Measurements from ENCODE around the gene IFT81. TPM values are rescaled to one million over a fixed set of nuclear protein-coding genes. Genes with fewer than 3 reads are reported as not detected.
A peak's percentile ranks its signal among the peaks of the same experiment; 100 is the strongest.

IFT81 gene
- 5.7 and 6.3 TPM in 2 replicates for polyA plus RNA-seq (2013)

DNA sequence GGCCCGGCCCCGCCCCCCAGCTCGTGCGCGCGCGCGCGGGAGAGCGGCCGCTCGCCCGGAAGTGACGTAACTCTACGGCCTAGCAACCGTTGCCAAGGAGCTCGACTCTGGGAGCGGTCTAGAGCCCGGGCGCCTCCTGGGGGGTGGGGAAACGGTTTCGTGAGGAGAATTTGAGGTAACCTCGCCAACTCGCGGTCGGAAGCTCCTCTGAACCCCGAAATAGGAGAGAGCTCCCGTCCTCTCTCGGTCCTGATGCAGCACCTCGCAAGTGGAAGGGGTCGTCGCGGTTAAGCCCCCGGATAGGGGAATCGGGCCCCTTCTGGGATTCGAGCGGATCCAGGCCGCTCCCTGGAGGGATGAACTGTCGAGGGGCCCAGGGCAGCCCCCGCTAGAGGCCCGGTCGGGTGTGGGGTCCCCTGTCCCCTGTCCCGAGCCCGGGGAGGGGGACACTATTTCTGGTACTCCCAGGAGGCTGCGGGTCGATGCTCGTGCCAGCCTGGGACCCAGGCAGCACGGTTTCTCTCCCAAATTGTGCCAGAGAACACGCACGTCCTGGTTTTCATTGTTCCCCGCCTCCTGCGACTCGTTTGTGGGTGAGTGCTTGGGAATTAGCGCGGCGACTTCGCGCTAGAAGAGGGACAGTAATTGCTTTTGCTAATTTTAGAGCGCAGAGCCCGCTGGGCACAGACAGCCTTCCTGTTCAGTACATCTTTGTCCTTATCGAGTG is at the start of gene IFT81:
Gene IFT81 (plus strand): TSS at position 89 of the 727 bp plus-strand sequence. CDS start 3,024 bp downstream, outside the sequence.
- H2BK120ac ChIP-seq (ENCODE audit: insufficient read depth, low read length, poor library complexity): peak within 1 kb of the TSS; percentile 48
- peaks cover 0 to 2% of the 10 kb centered on the region in 2 experiments for H3K4me1 ChIP-seq (ENCODE audit: control insufficient read depth in 1 of 2, insufficient read depth in 2 of 2, low read length in 2 of 2)
- H4K8ac ChIP-seq (ENCODE audit: low read depth, low read length): peak within 1 kb of the TSS; percentile 82
- H2AFZ ChIP-seq (ENCODE audit: insufficient read depth, low read length, poor library complexity): peak within 1 kb of the TSS; percentile 58
- H4K12ac ChIP-seq (ENCODE audit: low read depth, low read length): peak within 1 kb of the TSS; percentile 92
- H2AK5ac ChIP-seq (ENCODE audit: low read length): no peak within 1 kb of the TSS
- peak within 1 kb of the TSS; percentile 76 for H3K14ac ChIP-seq (ENCODE audit: low read length)
- H3K9me3 ChIP-seq (ENCODE audit: insufficient read depth, low read depth, low read length): no peaks in the 10 kb centered on the region
- no peaks in the 10 kb centered on the region for H3K27me3 ChIP-seq (ENCODE audit: insufficient read depth, low read length)
- peak within 1 kb of the TSS; percentile 61 for H3K4ac ChIP-seq (ENCODE audit: low read depth, low read length)
- DNase-seq: peak; percentile 86 to 97
- H2BK12ac ChIP-seq (ENCODE audit: low read length): no peak within 1 kb of the TSS
- no peak within 1 kb of the TSS for H3K23ac ChIP-seq (ENCODE audit: low read length)
- H3K27ac ChIP-seq (ENCODE audit: low read depth, low read length): no peak within 1 kb of the TSS
- peak within 1 kb of the TSS; percentile 80 for H3K18ac ChIP-seq (ENCODE audit: low read length)
- peak within 1 kb of the TSS; percentile 72 for H4K91ac ChIP-seq (ENCODE audit: low read depth, low read length)
- peaks cover 2 to 3% of the 10 kb centered on the region in 2 experiments for H3K36me3 ChIP-seq (ENCODE audit: control insufficient read depth in 1 of 2, insufficient read depth in 2 of 2, low read length in 2 of 2)
- peak within 1 kb of the TSS; percentile 92 for H3K4me3 ChIP-seq (ENCODE audit: low read depth, low read length)
- no CpG with 5 or more reads among the region's 61 CpGs for WGBS (ENCODE audit: extremely low coverage, insufficient coverage, insufficient read length)
- peak within 1 kb of the TSS; percentile 99 for H3K4me2 ChIP-seq (ENCODE audit: low read length)
- H3K9ac ChIP-seq (ENCODE audit: low read length): peak within 1 kb of the TSS; percentile 91
- peak within 1 kb of the TSS; percentile 31 for H2BK5ac ChIP-seq (ENCODE audit: low read depth, low read length, poor library complexity)
- peaks cover 3% of the 10 kb centered on the region for H3K79me1 ChIP-seq (ENCODE audit: low read length)
- H3K79me2 ChIP-seq (ENCODE audit: control insufficient read depth, insufficient read depth, low read length, poor library complexity): peaks cover 4% of the 10 kb centered on the region

DNA sequence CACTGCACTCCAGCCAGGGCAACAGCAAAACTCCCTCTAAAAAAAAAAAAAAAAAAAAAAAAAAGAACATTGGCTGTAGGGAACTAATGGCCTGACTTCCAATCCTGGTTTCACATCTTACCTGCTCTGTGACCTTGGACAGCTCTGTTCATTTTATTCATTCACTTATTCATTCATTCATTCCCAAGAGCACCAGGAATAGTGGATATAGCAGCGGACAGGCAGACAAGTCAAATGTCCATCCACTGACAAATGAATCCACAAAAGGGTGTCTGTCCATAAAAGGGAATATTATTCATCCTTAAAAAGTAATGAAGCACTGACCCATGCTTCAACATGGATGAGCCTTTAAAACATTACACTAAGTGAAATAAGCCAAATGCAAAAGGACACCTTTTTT is 48.3 kb upstream of the IFT81 start:
- Histone ChIP-seq H3K9me3 (ENCODE audit: insufficient read depth, low read depth, low read length) (no peaks in the 10 kb centered on the region), H3K18ac (ENCODE audit: low read length) (no peak overlapping the region), H2AFZ (ENCODE audit: insufficient read depth, low read length, poor library complexity) (no peak overlapping the region), H3K79me1 (ENCODE audit: low read length) (no peaks in the 10 kb centered on the region), H3K14ac (ENCODE audit: low read length) (no peak overlapping the region), H3K79me2 (ENCODE audit: control insufficient read depth, insufficient read depth, low read length, poor library complexity) (no peaks in the 10 kb centered on the region), H3K23ac (ENCODE audit: low read length) (no peak overlapping the region), H3K4me1 (ENCODE audit: control insufficient read depth in 1 of 2, insufficient read depth in 2 of 2, low read length in 2 of 2) (no peaks in the 10 kb centered on the region), H2BK5ac (ENCODE audit: low read depth, low read length, poor library complexity) (no peak overlapping the region), H3K4me3 (ENCODE audit: low read depth, low read length) (no peak overlapping the region), H4K8ac (ENCODE audit: low read depth, low read length) (no peak overlapping the region), H4K91ac (ENCODE audit: low read depth, low read length) (no peak overlapping the region), H4K12ac (ENCODE audit: low read depth, low read length) (no peak overlapping the region), H3K9ac (ENCODE audit: low read length) (no peak overlapping the region), H3K4ac (ENCODE audit: low read depth, low read length) (no peak overlapping the region), H3K27me3 (ENCODE audit: insufficient read depth, low read length) (no peaks in the 10 kb centered on the region), H2BK120ac (ENCODE audit: insufficient read depth, low read length, poor library complexity) (no peak overlapping the region), H2BK12ac (ENCODE audit: low read length) (no peak overlapping the region), H2AK5ac (ENCODE audit: low read length) (no peak overlapping the region), H3K27ac (ENCODE audit: low read depth, low read length) (no peak overlapping the region), H3K36me3 (ENCODE audit: control insufficient read depth in 1 of 2, insufficient read depth in 2 of 2, low read length in 2 of 2) (no peaks in the 10 kb centered on the region), H3K4me2 (ENCODE audit: low read length) (no peak overlapping the region)
- no CpG with 5 or more reads among the region's 1 CpG for WGBS (ENCODE audit: extremely low coverage, insufficient coverage, insufficient read length)
- no peak for DNase-seq

DNA sequence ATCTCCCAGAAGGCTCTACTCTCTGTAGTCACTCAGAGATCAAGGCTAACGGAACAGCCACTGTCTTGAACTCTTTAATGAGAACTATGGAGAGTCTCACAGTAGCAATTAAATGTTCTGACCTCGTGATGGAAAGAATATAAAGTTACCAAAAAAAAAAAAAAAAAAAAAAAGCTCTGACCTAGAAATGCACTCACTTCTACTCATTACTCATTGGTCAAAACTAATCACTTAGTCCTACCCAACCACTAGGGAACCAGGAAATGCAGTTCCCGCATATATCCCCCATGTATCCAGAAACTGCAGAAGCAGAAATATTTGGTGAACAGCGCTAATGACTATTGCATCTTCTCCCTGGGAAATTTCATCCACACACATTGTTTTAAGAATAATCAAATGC is 46.4 kb upstream of the IFT81 start:
- DNase-seq: no peak
- no peak overlapping the region for H2AFZ ChIP-seq (ENCODE audit: insufficient read depth, low read length, poor library complexity)
- H2BK12ac ChIP-seq (ENCODE audit: low read length): no peak overlapping the region
- WGBS (ENCODE audit: extremely low coverage, insufficient coverage, insufficient read length): no CpG with 5 or more reads among the region's 4 CpGs
- H3K79me1 ChIP-seq (ENCODE audit: low read length): no peaks in the 10 kb centered on the region
- H3K79me2 ChIP-seq (ENCODE audit: control insufficient read depth, insufficient read depth, low read length, poor library complexity): no peaks in the 10 kb centered on the region
- no peak overlapping the region for H3K27ac ChIP-seq (ENCODE audit: low read depth, low read length)
- no peak overlapping the region for H3K23ac ChIP-seq (ENCODE audit: low read length)
- H3K36me3 ChIP-seq (ENCODE audit: control insufficient read depth in 1 of 2, insufficient read depth in 2 of 2, low read length in 2 of 2): no peaks in the 10 kb centered on the region
- no peak overlapping the region for H2BK120ac ChIP-seq (ENCODE audit: insufficient read depth, low read length, poor library complexity)
- H3K14ac ChIP-seq (ENCODE audit: low read length): no peak overlapping the region
- no peak overlapping the region for H3K9ac ChIP-seq (ENCODE audit: low read length)
- H3K4me3 ChIP-seq (ENCODE audit: low read depth, low read length): no peak overlapping the region
- no peaks in the 10 kb centered on the region for H3K4me1 ChIP-seq (ENCODE audit: control insufficient read depth in 1 of 2, insufficient read depth in 2 of 2, low read length in 2 of 2)
- no peaks in the 10 kb centered on the region for H3K27me3 ChIP-seq (ENCODE audit: insufficient read depth, low read length)
- no peak overlapping the region for H4K91ac ChIP-seq (ENCODE audit: low read depth, low read length)
- no peak overlapping the region for H4K8ac ChIP-seq (ENCODE audit: low read depth, low read length)
- H3K4me2 ChIP-seq (ENCODE audit: low read length): no peak overlapping the region
- no peak overlapping the region for H4K12ac ChIP-seq (ENCODE audit: low read depth, low read length)
- no peak overlapping the region for H2AK5ac ChIP-seq (ENCODE audit: low read length)
- no peak overlapping the region for H3K18ac ChIP-seq (ENCODE audit: low read length)
- H3K4ac ChIP-seq (ENCODE audit: low read depth, low read length): no peak overlapping the region
- no peak overlapping the region for H2BK5ac ChIP-seq (ENCODE audit: low read depth, low read length, poor library complexity)
- no peaks in the 10 kb centered on the region for H3K9me3 ChIP-seq (ENCODE audit: insufficient read depth, low read depth, low read length)

- Histone ChIP-seq H2AK5ac (ENCODE audit: low read length) (no peak overlapping the region), H4K91ac (ENCODE audit: low read depth, low read length) (no peak overlapping the region), H2BK12ac (ENCODE audit: low read length) (no peak overlapping the region), H3K36me3 (ENCODE audit: control insufficient read depth in 1 of 2, insufficient read depth in 2 of 2, low read length in 2 of 2) (no peaks in the 10 kb centered on the region), H3K4ac (ENCODE audit: low read depth, low read length) (no peak overlapping the region), H3K9ac (ENCODE audit: low read length) (no peak overlapping the region), H3K27ac (ENCODE audit: low read depth, low read length) (no peak overlapping the region), H3K79me1 (ENCODE audit: low read length) (no peaks in the 10 kb centered on the region), H4K12ac (ENCODE audit: low read depth, low read length) (no peak overlapping the region), H3K27me3 (ENCODE audit: insufficient read depth, low read length) (no peaks in the 10 kb centered on the region), H3K14ac (ENCODE audit: low read length) (no peak overlapping the region), H3K23ac (ENCODE audit: low read length) (no peak overlapping the region), H4K8ac (ENCODE audit: low read depth, low read length) (no peak overlapping the region), H3K4me3 (ENCODE audit: low read depth, low read length) (no peak overlapping the region), H3K9me3 (ENCODE audit: insufficient read depth, low read depth, low read length) (no peaks in the 10 kb centered on the region), H3K4me2 (ENCODE audit: low read length) (no peak overlapping the region), H2BK5ac (ENCODE audit: low read depth, low read length, poor library complexity) (no peak overlapping the region), H2BK120ac (ENCODE audit: insufficient read depth, low read length, poor library complexity) (no peak overlapping the region), H3K79me2 (ENCODE audit: control insufficient read depth, insufficient read depth, low read length, poor library complexity) (no peaks in the 10 kb centered on the region), H3K18ac (ENCODE audit: low read length) (no peak overlapping the region), H3K4me1 (ENCODE audit: control insufficient read depth in 1 of 2, insufficient read depth in 2 of 2, low read length in 2 of 2) (no peaks in the 10 kb centered on the region), H2AFZ (ENCODE audit: insufficient read depth, low read length, poor library complexity) (no peak overlapping the region)
- DNase-seq: peak; percentile 8 to 42
- no CpG with 5 or more reads among the region's 24 CpGs for WGBS (ENCODE audit: extremely low coverage, insufficient coverage, insufficient read length)
Measured at GRCh38 chr12:110079477-110080400, 44.4 kb upstream of the IFT81 start.

All from trophoblast cell (in vitro differentiated cells and primary cell).